GM12878 (cell line): ENCODE results near the gene MAL.

Source experiments
- CBX3 ChIP-seq: fragments of 200-600 bp; sonication (generic); IDR thresholded peaks from 2 replicates; pipeline ENCODE4 v1.6.1; 2016; ENCODE audit warnings: low read depth, borderline replicate concordance
- CBX5 ChIP-seq: sonication (generic); IDR thresholded peaks from 2 replicates; pipeline ENCODE4 v1.6.1; 2016; ENCODE audit warnings: low read depth, moderate library complexity, mild to moderate bottlenecking, inconsistent platforms
- EZH2 ChIP-seq: IDR thresholded peaks from 2 replicates; pipeline ENCODE4 v1.6.1; 2012; ENCODE audit warnings: low read depth, mild to moderate bottlenecking, control low read depth, inconsistent platforms, low read length, borderline replicate concordance; ENCODE audit not compliant: control insufficient read depth
- HDGF ChIP-seq: fragments of 450-650 bp; IDR thresholded peaks from 2 replicates; pipeline ENCODE4 v1.6.1; 2016; ENCODE audit warnings: antibody characterized with exemption
- POLR2AphosphoS5 ChIP-seq: IDR thresholded peaks from 2 replicates; pipeline ENCODE4 v1.6.1; 2011; ENCODE audit warnings: mild to moderate bottlenecking, low read length, inconsistent platforms
- TCF12 ChIP-seq: IDR thresholded peaks from 2 replicates; pipeline ENCODE4 v1.6.1; 2011; ENCODE audit warnings: low read depth, mild to moderate bottlenecking, low read length
- YY1 ChIP-seq: IDR thresholded peaks from 2 replicates; pipeline ENCODE4 v1.6.1; 2011; ENCODE audit warnings: low read depth, mild to moderate bottlenecking, low read length
- TF ChIP-seq, protein P1 (sequence below): IDR thresholded peaks from 2 replicates; pipeline ENCODE4 v1.6.1; 2011; ENCODE audit warnings: low read depth, low read length, improper control_type of control experiment, borderline replicate concordance
- TF ChIP-seq, protein P2 (sequence below): IDR thresholded peaks from 2 replicates; pipeline ENCODE4 v1.6.1; 2012; ENCODE audit warnings: low read depth, low read length, improper control_type of control experiment

- TF ChIP-seq, protein P1, sequence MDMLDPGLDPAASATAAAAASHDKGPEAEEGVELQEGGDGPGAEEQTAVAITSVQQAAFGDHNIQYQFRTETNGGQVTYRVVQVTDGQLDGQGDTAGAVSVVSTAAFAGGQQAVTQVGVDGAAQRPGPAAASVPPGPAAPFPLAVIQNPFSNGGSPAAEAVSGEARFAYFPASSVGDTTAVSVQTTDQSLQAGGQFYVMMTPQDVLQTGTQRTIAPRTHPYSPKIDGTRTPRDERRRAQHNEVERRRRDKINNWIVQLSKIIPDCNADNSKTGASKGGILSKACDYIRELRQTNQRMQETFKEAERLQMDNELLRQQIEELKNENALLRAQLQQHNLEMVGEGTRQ, result no peak
- no peak for TF ChIP-seq EZH2
- no peak for TF ChIP-seq YY1
- TF ChIP-seq POLR2AphosphoS5, result no peak
- TF ChIP-seq HDGF, result no peak
- no peak for TF ChIP-seq CBX5
- TF ChIP-seq, protein P2, sequence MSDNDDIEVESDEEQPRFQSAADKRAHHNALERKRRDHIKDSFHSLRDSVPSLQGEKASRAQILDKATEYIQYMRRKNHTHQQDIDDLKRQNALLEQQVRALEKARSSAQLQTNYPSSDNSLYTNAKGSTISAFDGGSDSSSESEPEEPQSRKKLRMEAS, result no peak
- no peak for TF ChIP-seq CBX3
- TF ChIP-seq TCF12, result no peak
Measured at GRCh38 chr2:95031076-95031725, 5.7 kb downstream of the MAL start.
